HFFc6 (cell line): Measurements from ENCODE around the gene PPHLN1. TPM values are rescaled to one million over a fixed set of nuclear protein-coding genes. Genes with fewer than 3 reads are reported as not detected.

Experiments used
- DNase-seq: peaks from one replicate; pipeline ENCODE4 v3.0.0-alpha.2; 2018
- H3K27ac Mint-ChIP-seq: 2 replicates; pipeline ENCODE4 v1.8.0; 2020; ENCODE audit warnings: mild to moderate bottlenecking, mixed read lengths
- H3K27me3 Mint-ChIP-seq: 2 replicates; pipeline ENCODE4 v1.8.0; 2021; ENCODE audit warnings: mild to moderate bottlenecking, moderate library complexity, mixed read lengths; ENCODE audit not compliant: insufficient read depth
- H3K36me3 Mint-ChIP-seq: 2 replicates; pipeline ENCODE4 v1.8.0; 2021; ENCODE audit warnings: low read depth, mixed read lengths
- H3K4me1 Mint-ChIP-seq: 2 replicates; pipeline ENCODE4 v1.8.0; 2020; ENCODE audit warnings: low read depth, mixed read lengths
- H3K4me3 Mint-ChIP-seq: 2 replicates; pipeline ENCODE4 v1.8.0; 2020; ENCODE audit warnings: mild to moderate bottlenecking, moderate library complexity, mixed read lengths
- H3K9me3 Mint-ChIP-seq: 2 replicates; pipeline ENCODE4 v1.8.0; 2020; ENCODE audit warnings: mild to moderate bottlenecking, mixed read lengths
- total RNA-seq, 6 experiments: library from RNA; stranded (reverse); fragmentation: NEBNext Ultra II Directional; extraction: Animal tissue kit (Norgen Biotek cat#: 25700); gene quantifications; 2 replicates in 1 of 6; 3 replicates in 5 of 6; pipeline ENCODE4 v1.2.3, GENCODE V29; 2021
- TF ChIP-seq, protein P1 (sequence below): fragments of 200-600 bp; sonication (generic); IDR thresholded peaks from 2 replicates; pipeline ENCODE4 v1.5.0; 2021; ENCODE audit warnings: antibody characterized with exemption, mild to moderate bottlenecking

The PPHLN1 gene
- total RNA-seq, 6 experiments from 2014 or later = 60.5 to 68.6 (median 63.5) TPM

DNA sequence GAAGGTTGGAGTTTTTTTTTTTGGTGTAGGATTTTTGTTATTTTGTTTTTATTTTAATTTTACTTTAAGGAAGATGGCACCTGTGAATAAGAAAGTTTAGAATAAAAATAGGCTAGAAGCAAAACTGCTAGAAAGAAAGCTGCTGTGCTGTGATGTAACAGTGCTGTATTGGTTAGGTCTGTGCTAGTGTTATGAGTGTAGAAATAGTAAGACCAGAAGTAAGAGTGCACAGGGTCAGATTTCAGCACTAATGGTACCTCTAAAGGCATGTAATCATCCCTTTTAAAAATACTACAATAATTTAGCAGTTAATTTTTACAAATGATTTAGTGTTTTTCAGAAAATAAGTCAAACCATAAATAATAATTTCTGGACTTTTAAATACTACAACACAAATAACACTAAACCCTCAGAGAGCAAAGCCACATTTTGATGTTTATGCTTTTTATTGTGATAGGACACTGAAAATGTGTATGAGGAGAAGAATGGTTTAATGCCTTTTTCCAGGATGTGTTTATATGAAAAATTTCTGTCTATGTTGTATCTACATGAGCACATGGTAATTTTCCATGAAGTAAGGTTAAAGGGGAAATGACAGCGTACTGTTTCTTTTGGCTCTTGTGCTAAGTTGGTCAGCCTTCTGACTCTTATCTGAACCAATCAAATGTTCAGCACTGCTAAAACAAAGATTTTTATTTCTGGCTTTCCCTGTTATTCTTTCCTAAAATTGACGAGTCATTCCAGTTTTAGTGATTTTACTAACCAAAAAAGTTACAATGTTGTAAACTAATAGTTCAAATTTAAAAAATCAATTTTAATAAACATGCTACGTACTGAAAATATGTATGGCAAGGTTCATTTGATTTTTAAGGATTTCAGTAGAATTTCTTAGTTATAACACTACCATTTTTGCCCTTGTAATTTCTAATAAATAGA is 96.1 kb downstream of the PPHLN1 start:
- H3K27ac Mint-ChIP-seq = peak overlapping the region; percentile 49
- peaks cover 13% of the 10 kb centered on the region for H3K36me3 Mint-ChIP-seq
- H3K4me1 Mint-ChIP-seq = peaks cover 37% of the 10 kb centered on the region
- H3K27me3 Mint-ChIP-seq = no peaks in the 10 kb centered on the region; the same call in 1 of the 2 replicates
- TF ChIP-seq, protein P1, sequence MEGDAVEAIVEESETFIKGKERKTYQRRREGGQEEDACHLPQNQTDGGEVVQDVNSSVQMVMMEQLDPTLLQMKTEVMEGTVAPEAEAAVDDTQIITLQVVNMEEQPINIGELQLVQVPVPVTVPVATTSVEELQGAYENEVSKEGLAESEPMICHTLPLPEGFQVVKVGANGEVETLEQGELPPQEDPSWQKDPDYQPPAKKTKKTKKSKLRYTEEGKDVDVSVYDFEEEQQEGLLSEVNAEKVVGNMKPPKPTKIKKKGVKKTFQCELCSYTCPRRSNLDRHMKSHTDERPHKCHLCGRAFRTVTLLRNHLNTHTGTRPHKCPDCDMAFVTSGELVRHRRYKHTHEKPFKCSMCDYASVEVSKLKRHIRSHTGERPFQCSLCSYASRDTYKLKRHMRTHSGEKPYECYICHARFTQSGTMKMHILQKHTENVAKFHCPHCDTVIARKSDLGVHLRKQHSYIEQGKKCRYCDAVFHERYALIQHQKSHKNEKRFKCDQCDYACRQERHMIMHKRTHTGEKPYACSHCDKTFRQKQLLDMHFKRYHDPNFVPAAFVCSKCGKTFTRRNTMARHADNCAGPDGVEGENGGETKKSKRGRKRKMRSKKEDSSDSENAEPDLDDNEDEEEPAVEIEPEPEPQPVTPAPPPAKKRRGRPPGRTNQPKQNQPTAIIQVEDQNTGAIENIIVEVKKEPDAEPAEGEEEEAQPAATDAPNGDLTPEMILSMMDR = no peak
- H3K9me3 Mint-ChIP-seq = no peaks in the 10 kb centered on the region
- no peak overlapping the region for H3K4me3 Mint-ChIP-seq
- DNase-seq = peak; percentile 59

DNA sequence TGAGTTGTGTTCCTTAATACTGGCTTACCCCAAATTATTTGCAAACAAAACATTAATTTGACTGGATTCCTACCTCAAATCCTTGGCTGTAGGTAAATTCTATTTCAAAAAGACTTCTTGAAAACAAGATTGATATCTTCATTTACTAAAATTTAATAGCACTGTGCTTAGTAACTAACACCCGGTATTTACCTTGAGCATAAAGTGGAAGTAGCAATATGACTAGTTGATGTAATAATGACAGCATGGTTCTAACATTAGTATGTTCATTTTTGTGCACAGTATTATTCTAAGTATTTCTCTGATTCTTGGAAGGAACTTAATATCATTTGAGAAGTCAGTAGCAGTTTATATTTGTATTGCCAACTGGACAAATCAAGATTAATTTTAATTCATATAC is 96.8 kb downstream of the PPHLN1 start:
- no peaks in the 10 kb centered on the region for H3K9me3 Mint-ChIP-seq
- 0 out of 2 replicates have a peak overlapping the region, but pooled peaks have one; percentile 9 for H3K4me3 Mint-ChIP-seq
- no peaks in the 10 kb centered on the region for H3K27me3 Mint-ChIP-seq
- DNase-seq = no peak
- peaks cover 38% of the 10 kb centered on the region for H3K4me1 Mint-ChIP-seq
- H3K27ac Mint-ChIP-seq = peak overlapping the region; percentile 49; the same call in 1 of the 2 replicates
- TF ChIP-seq, protein P1 = no peak
- H3K36me3 Mint-ChIP-seq = peaks cover 20% of the 10 kb centered on the region

DNA sequence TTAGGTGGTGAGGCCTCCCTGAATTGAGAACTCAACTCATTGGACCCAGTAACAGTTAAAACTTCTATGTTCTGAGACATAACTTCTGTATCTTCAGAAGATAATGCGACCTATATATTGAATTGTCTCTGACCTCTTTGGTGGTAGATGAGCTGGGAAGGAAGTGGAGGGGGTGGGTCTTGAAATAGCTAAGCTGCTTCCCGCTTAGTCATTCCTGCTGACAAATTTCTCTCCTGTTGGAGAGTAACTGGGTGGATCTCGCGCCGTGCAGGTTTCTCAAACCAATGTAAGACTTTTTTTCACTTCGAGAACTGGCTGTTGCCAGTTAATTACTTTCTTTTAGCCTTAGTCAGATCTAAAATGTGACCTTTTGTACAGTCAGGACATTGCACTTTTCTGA is 100.8 kb downstream of the PPHLN1 start:
- peaks cover 28% of the 10 kb centered on the region for H3K36me3 Mint-ChIP-seq
- H3K4me1 Mint-ChIP-seq = peaks cover 33% of the 10 kb centered on the region
- no peaks in the 10 kb centered on the region for H3K27me3 Mint-ChIP-seq
- H3K4me3 Mint-ChIP-seq = no peak overlapping the region
- H3K27ac Mint-ChIP-seq = peak overlapping the region; percentile 50
- DNase-seq = peak; percentile 4
- no peaks in the 10 kb centered on the region for H3K9me3 Mint-ChIP-seq
- TF ChIP-seq, protein P1 = no peak

DNA sequence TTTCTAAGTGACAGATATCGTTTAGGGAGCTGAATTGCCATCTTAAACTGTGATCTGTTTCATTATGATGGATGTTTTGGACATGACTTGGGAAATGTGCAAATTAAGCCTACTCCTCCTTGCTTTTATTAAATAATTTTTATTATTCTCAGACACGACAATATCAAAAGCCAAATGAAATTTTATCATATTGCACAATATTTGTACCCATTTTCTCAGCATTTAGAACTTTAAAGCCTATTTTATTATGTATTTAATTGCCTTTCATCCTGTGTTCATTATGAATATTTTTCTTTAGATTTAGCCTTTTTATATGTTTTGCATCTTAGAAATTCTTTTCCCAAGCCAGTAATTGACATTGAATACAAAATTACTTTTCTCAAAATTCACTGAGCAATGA is 102.9 kb downstream of the PPHLN1 start:
- H3K9me3 Mint-ChIP-seq = no peaks in the 10 kb centered on the region

DNA sequence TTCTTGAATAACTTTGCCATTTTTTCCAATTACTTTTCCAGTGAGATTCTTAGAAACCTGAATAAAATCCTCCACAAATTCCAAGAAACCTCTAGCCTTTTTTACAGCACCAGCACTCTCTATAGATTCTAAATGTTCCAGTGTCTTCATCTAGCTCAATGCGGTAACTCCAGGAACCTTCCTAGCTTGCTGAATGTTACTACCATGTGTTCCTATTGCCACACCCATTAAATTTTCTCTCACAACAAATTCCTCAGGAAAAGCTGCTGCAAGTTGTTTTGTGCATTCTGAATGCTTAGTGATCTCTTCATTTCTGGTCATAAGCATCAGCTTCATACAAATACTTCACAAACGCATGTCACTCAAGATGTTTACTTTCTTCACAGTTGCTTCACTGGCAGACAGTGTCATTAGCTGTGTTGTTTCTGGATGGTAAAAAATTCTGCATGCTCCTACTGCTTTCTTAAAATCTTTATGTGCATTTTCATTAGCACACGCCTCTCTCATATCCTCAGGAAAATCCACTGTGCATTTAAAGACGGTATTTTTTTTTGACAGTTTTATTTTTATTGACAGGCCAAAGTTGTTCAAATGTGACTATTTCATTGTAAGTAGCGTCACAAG is 106.7 kb downstream of the PPHLN1 start:
- H3K27me3 Mint-ChIP-seq = no peaks in the 10 kb centered on the region; the same call in 1 of the 2 replicates
- TF ChIP-seq, protein P1 = no peak
- peaks cover 24% of the 10 kb centered on the region for H3K36me3 Mint-ChIP-seq
- H3K4me1 Mint-ChIP-seq = no peaks in the 10 kb centered on the region
- H3K4me3 Mint-ChIP-seq = no peak overlapping the region
- no peak overlapping the region for H3K27ac Mint-ChIP-seq
- H3K9me3 Mint-ChIP-seq = no peaks in the 10 kb centered on the region
- no peak for DNase-seq

More for the DNA sequence above, 102.9 kb downstream of the PPHLN1 start:
- Mint-ChIP-seq H3K27me3 (no peaks in the 10 kb centered on the region; the same call in 1 of the 2 replicates), H3K27ac (no peak overlapping the region), H3K36me3 (peaks cover 42% of the 10 kb centered on the region), H3K4me1 (peaks cover 14% of the 10 kb centered on the region), H3K4me3 (no peak overlapping the region)
- DNase-seq = no peak
- TF ChIP-seq, protein P1 = no peak
